Fibroblast of skin of left biceps (primary cell): ENCODE measurements around the gene TSHB.

Experiments
- DNase-seq, 2 experiments: peaks; one replicate each; pipeline ENCODE4 v3.0.0-alpha.2; 2013; ENCODE audit warnings: low read depth in 2 of 2

Gene TSHB

GRCh38 chr1:115060501-115060900 lies 30.9 kb downstream of the TSHB start:
- no peak for DNase-seq

GRCh38 chr1:115062542-115063004 lies 32.9 kb downstream of the TSHB start:
- no peak for DNase-seq

GRCh38 chr1:115063228-115063901 lies 33.7 kb downstream of the TSHB start:
- no peak for DNase-seq

GRCh38 chr1:115064461-115064860 lies 34.8 kb downstream of the TSHB start:
- DNase-seq: no peak

GRCh38 chr1:115065021-115065420 lies 35.4 kb downstream of the TSHB start:
- no peak for DNase-seq

- peak in 1 of 2 experiments; percentile 34 for DNase-seq
These were observed 37.7 kb downstream of the TSHB start for GRCh38 chr1:115067161-115067859.

- DNase-seq: no peak
These were observed 39.4 kb downstream of the TSHB start for GRCh38 chr1:115068826-115069585.

- no peak for DNase-seq
These were observed 40.2 kb downstream of the TSHB start for GRCh38 chr1:115069659-115070308.

- DNase-seq: no peak
These were observed 41.5 kb downstream of the TSHB start for GRCh38 chr1:115071012-115071664.

GRCh38 chr1:115073298-115074087 lies 43.9 kb downstream of the TSHB start:
- DNase-seq: no peak

GRCh38 chr1:115074839-115075534 lies 45.4 kb downstream of the TSHB start:
- DNase-seq: no peak

GRCh38 chr1:115076384-115076915 lies 46.8 kb downstream of the TSHB start:
- DNase-seq: no peak

- no peak for DNase-seq
These were observed 47.8 kb downstream of the TSHB start for GRCh38 chr1:115077286-115077983.

GRCh38 chr1:115077984-115078330 lies 48.3 kb downstream of the TSHB start:
- no peak for DNase-seq

GRCh38 chr1:115078708-115079107 lies 49.1 kb downstream of the TSHB start:
- no peak for DNase-seq

GRCh38 chr1:115082949-115083348 lies 53.3 kb downstream of the TSHB start:
- no peak for DNase-seq
